GM12878 (cell line): Measurements from ENCODE around the gene ID3. TPM values are rescaled to one million over a fixed set of nuclear protein-coding genes. Genes with fewer than 3 reads are reported as not detected.

Source experiments
- IKZF1 ChIP-seq: fragments of 450-650 bp; conservative IDR thresholded peaks from 2 replicates; pipeline ENCODE4 v1.6.1; 2017; ENCODE audit warnings: antibody characterized with exemption, mild to moderate bottlenecking
- SKIL ChIP-seq: fragments of 450-650 bp; IDR thresholded peaks from 2 replicates; pipeline ENCODE4 v1.6.1; 2017; ENCODE audit warnings: mild to moderate bottlenecking, low read depth, inconsistent platforms; ENCODE audit not compliant: poor library complexity, severe bottlenecking
- TCF12 ChIP-seq: IDR thresholded peaks from 2 replicates; pipeline ENCODE4 v1.6.1; 2011; ENCODE audit warnings: low read depth, mild to moderate bottlenecking, low read length
- ZNF592 ChIP-seq: fragments of 450-650 bp; IDR thresholded peaks from 2 replicates; pipeline ENCODE4 v1.6.1; 2017; ENCODE audit warnings: mild to moderate bottlenecking, moderate library complexity
- polyA plus RNA-seq, 11 experiments: library from polyadenylated mRNA; depleted of rRNA in 4 of 11; unstranded in 6 of 11; stranded (reverse) in 5 of 11; fragments of >200 nt; fragmentation: Nextera tagmentation in 4 of 11; fragmentation: Illumina TruSeq in 1 of 11; extraction: Ambion mirVana in 4 of 11; extraction: Trizol in 1 of 11; gene quantifications; 1 replicate in 1 of 11; 2 replicates in 10 of 11; pipeline versions ENCODE4 v1.2.1 to v1.2.3, GENCODE V29; 2011 to 2016; ENCODE audit warnings: inconsistent platforms in 2 of 11, missing spikeins in 2 of 11, low read depth in 1 of 11
- total RNA-seq, 4 experiments: library from RNA; depleted of rRNA in 3 of 4; stranded (reverse); fragments of >200 nt in 3 of 4; fragmentation: Illumina TruSeq in 1 of 4; extraction: Trizol in 1 of 4; gene quantifications; 2 replicates each; pipeline versions ENCODE4 v1.2.1 to v1.2.3, GENCODE V29; 2013 to 2021

The ID3 gene
- total and polyA plus RNA-seq, 10 of the 15 experiments (the other 5 are each of a cell fraction or from before 2014, with no cell fraction given), result 42.7 to 475 (median 207) TPM

GRCh38 chr1:23556635-23557470 is 2.4 kb downstream of the ID3 start (continued):
- peak; percentile 48; the same call in 1 of the 2 replicates for TF ChIP-seq IKZF1
- TF ChIP-seq SKIL, result no peak
- no peak for TF ChIP-seq TCF12
- no peak for TF ChIP-seq ZNF592
